A673 (cell line): ENCODE data around the gene RAB3C. TPM values are rescaled to one million over a fixed set of nuclear protein-coding genes. Genes with fewer than 3 reads are reported as not detected.

Experiments
- BruUV-seq: library from RNA; stranded (reverse); fragments of 400-500 nt; replicated peaks from 2 replicates; lab custom pipeline; 2021; lab: Mats Ljungman, UMichigan
- CTCF ChIA-PET: fragments of 300-600 bp; sonication (Branson Sonifier 250); formaldehyde crosslinking; loops from one replicate; lab custom pipeline; 2022; ENCODE audit warnings: antibody characterized with exemption; lab: Charles Lee
- POLR2A ChIA-PET: fragments of 300-600 bp; sonication (Branson Sonifier 250); formaldehyde crosslinking; loops from one replicate; lab custom pipeline; 2022; ENCODE audit warnings: antibody characterized with exemption; ENCODE audit not compliant: low non-redundant PET; lab: Charles Lee
- DNase-seq: peaks from one replicate; pipeline ENCODE4 v3.0.0-alpha.2; 2015; ENCODE audit warnings: low spot score
- H3K27ac ChIP-seq: fragments of 200-600 bp; sonication (generic); 2 replicates; pipeline ENCODE4 v1.5.1; 2016; ENCODE audit warnings: mixed run types, low read depth, mild to moderate bottlenecking, mixed read lengths, antibody characterized with exemption, low read length; ENCODE audit not compliant: poor library complexity, severe bottlenecking
- H3K27me3 ChIP-seq: fragments of 200-600 bp; sonication (generic); replicated peaks from 2 replicates; pipeline ENCODE4 v1.6.1; 2017; ENCODE audit warnings: mixed run types, low read depth, mild to moderate bottlenecking, mixed read lengths, antibody characterized with exemption, low read length; ENCODE audit not compliant: insufficient read depth, poor library complexity
- H3K36me3 ChIP-seq: fragments of 200-600 bp; sonication (generic); 2 replicates; pipeline ENCODE4 v1.6.1; 2016; ENCODE audit warnings: mixed run types, mild to moderate bottlenecking, mixed read lengths, antibody characterized with exemption, low read length; ENCODE audit not compliant: insufficient read depth, poor library complexity, severe bottlenecking
- H3K4me1 ChIP-seq: fragments of 200-600 bp; sonication (generic); 2 replicates; pipeline ENCODE4 v1.6.1; 2017; ENCODE audit warnings: mixed run types, mild to moderate bottlenecking, mixed read lengths, antibody characterized with exemption, low read length; ENCODE audit not compliant: insufficient read depth, poor library complexity, severe bottlenecking
- H3K4me3 ChIP-seq: fragments of 200-600 bp; sonication (generic); 2 replicates; pipeline ENCODE4 v1.5.1; 2016; ENCODE audit warnings: low read depth, mixed run types, mild to moderate bottlenecking, mixed read lengths, low read length; ENCODE audit not compliant: poor library complexity, severe bottlenecking
- H3K9me3 ChIP-seq: fragments of 200-600 bp; sonication (generic); 2 replicates; pipeline ENCODE4 v1.6.1; 2016; ENCODE audit warnings: mixed run types, low read depth, mild to moderate bottlenecking, mixed read lengths, antibody characterized with exemption, low read length; ENCODE audit not compliant: poor library complexity, severe bottlenecking
- CTCF ChIP-seq: fragments of 300-800, 200-600 bp; sonication (generic); conservative IDR thresholded peaks from 2 replicates; pipeline ENCODE4 v1.5.1; 2017; ENCODE audit warnings: low read depth, mild to moderate bottlenecking, antibody characterized with exemption, low read length, moderate library complexity, mixed read lengths
- EZH2 ChIP-seq: fragments of 200-600 bp; sonication (generic); IDR thresholded peaks from 2 replicates; pipeline ENCODE4 v1.6.1; 2017; ENCODE audit warnings: borderline replicate concordance, low read depth, mild to moderate bottlenecking, mixed read lengths, antibody characterized with exemption, low read length; ENCODE audit not compliant: poor library complexity, severe bottlenecking
- intact Hi-C: fragments of 100-400 bp; cut with micrococcal nuclease; formaldehyde crosslinking; loops from one replicate; pipeline ENCODE4 v1.10.0; 2022; ENCODE audit not compliant: unreplicated experiment
- total RNA-seq: library from RNA; stranded (reverse); gene quantifications from 2 replicates; pipeline ENCODE4 v1.2.3, GENCODE V29; 2021

RAB3C gene
- total RNA-seq, 1 experiment from 2014 or later = 0.64 TPM

- DNase-seq = no peak
- H3K27me3 ChIP-seq = no peaks in the 10 kb centered on the region
- no peaks in the 10 kb centered on the region for H3K9me3 ChIP-seq
- TF ChIP-seq EZH2 (no peak), CTCF (no peak)
- H3K36me3 ChIP-seq = no peaks in the 10 kb centered on the region
- intact Hi-C loops = loop anchor here (1.0 to 2.0 kb wide), 2 partner anchors 117 to 284 kb away; no protein-coding TSS in a partner anchor
- no peaks in the 10 kb centered on the region for H3K4me1 ChIP-seq
- ChIA-PET CTCF (interaction anchor here (1.4 kb wide), 1 partner anchor 284 kb away, joined by 4 read pairs; no protein-coding TSS in a partner anchor), POLR2A (no interaction called here)
- H3K4me3 ChIP-seq = no peak overlapping the region
- no peak overlapping the region for H3K27ac ChIP-seq
- no TSS peak for BruUV-seq
Measured at GRCh38 chr5:58890701-58891085, 307.8 kb downstream of the RAB3C start.

- Histone ChIP-seq H3K36me3 (no peaks in the 10 kb centered on the region), H3K4me3 (peak overlapping the region; percentile 14), H3K27me3 (no peaks in the 10 kb centered on the region), H3K9me3 (no peaks in the 10 kb centered on the region), H3K4me1 (no peaks in the 10 kb centered on the region), H3K27ac (no peak overlapping the region)
- intact Hi-C loops = loop anchor here (1.0 to 2.0 kb wide), 2 partner anchors 116 to 283 kb away; no protein-coding TSS in a partner anchor
- no TSS peak for BruUV-seq
- peak; percentile 88 for TF ChIP-seq CTCF
- TF ChIP-seq EZH2 = no peak
- ChIA-PET POLR2A (no interaction called here), CTCF (interaction anchor here (0.7 to 1.4 kb wide), 11 partner anchors 14 to 283 kb away, joined by 3 to 13 read pairs (median 4); no protein-coding TSS in a partner anchor)
- DNase-seq = peak; percentile 77
Measured at GRCh38 chr5:58891086-58891970, 308.5 kb downstream of the RAB3C start.

GRCh38 chr5:58891971-58892343 lies 309.1 kb downstream of the RAB3C start:
- Histone ChIP-seq H3K27me3 (no peaks in the 10 kb centered on the region), H3K4me3 (no peak overlapping the region), H3K4me1 (no peaks in the 10 kb centered on the region), H3K27ac (no peak overlapping the region), H3K9me3 (no peaks in the 10 kb centered on the region), H3K36me3 (no peaks in the 10 kb centered on the region)
- intact Hi-C loops = loop anchor here (1.0 to 2.0 kb wide), 2 partner anchors 115 to 283 kb away; no protein-coding TSS in a partner anchor
- TF ChIP-seq CTCF (0 out of 2 replicates have a peak, but pooled peaks have one; percentile 3), EZH2 (no peak)
- BruUV-seq = no TSS peak
- ChIA-PET POLR2A (no interaction called here), CTCF (interaction anchor here (0.7 to 1.4 kb wide), 11 partner anchors 15 to 282 kb away, joined by 3 to 13 read pairs (median 4); no protein-coding TSS in a partner anchor)
- DNase-seq = no peak
